GDM1 (cell line): ENCODE measurements around the gene NOMO2.
"Not testable (repeated sequence)": the region's sequence is repeated elsewhere in the genome, so short reads cannot be mapped to it uniquely, and the experiment has no call there.

Source experiments
- DNase-seq: peaks from one replicate; lab custom pipeline; 2025; lab: John Stamatoyannopoulos, UW

The NOMO2 gene

DNA sequence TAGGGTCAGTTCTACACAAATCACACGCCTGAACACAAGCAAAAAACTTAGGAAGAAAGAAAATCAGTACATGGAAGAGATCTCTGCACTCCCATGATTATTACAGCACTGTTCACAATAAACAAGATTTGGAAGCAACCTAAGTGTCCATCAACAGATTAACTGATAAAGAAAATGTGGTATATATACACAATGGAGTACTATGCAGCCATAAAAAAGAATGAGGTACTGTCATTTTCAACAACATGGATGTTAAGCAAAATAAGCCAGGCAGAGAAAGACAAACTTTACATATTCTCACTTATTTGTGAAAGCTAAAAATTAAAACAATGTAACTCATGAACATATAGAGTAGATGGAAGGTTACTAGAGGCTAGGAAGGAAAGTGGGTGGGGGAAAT lies 16.0 kb upstream of the NOMO2 start:
- not testable (repeated sequence) for DNase-seq

DNA sequence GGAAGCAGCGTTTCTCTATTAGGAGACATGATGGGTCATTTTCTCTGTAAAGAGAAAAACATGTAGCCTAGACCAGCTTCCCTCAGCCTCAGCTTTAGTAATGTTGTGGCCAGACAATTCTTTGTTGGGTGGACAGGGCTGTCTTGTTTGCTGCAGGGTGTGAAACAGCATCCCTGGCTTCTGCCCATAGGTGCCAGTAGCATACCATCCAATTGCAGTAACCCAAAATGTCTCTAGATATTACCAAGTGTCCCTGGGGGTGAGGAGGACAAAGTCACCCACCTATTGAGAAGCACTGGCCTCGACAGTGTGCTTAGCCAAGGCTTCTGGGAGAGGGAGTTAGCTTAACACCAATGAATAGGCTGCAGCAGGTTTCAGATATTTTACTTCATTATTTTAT lies 14.0 kb upstream of the NOMO2 start:
- DNase-seq = not testable (repeated sequence)

DNA sequence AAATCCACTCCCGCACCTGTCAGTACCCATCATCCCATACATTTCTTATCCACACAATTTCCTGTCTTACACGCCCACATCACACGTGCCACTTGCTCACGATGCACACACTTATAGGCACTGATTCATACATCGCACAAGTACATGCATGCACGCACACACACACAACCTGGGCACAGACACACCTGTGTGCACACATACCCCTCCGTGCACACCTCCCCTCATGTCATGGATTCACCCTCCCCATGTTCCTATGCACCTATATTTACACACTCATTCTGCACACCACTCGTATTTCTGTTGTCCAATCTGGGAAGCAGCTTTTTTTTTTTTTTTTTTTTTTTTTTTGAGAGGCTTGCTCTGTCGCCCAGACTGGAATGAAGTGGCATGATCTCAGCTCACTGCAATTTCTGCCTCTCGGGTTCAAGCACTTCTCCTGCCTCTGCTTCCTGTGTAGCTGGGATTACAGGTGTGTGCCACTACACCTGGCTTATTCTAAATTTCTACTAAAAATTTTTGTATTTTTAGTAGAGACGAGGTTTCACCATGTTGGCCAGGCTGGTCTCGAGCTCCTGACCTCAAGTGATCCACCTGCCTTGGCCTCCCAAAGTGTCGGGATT lies 13.5 kb upstream of the NOMO2 start:
- not testable (repeated sequence) for DNase-seq

DNA sequence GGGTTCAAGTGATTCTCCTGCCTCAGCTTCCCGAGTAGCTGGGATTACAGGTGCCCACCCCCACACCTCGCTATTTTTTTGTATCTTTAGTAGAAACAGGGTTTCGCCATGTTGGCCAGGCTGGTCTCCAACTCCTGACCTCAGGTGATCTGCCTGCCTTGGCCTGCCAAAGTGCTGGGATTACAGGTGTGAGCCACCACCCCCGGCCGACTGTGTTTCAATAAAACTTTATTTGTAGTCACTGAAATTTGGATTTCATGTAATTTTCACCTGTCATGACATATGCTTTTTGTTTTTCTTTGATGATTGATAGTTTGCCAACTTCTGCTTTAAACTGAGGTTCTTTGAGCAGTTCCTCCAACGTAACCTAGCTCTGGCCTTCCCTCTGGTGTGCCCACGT lies 12.0 kb upstream of the NOMO2 start:
- DNase-seq = not testable (repeated sequence)

DNA sequence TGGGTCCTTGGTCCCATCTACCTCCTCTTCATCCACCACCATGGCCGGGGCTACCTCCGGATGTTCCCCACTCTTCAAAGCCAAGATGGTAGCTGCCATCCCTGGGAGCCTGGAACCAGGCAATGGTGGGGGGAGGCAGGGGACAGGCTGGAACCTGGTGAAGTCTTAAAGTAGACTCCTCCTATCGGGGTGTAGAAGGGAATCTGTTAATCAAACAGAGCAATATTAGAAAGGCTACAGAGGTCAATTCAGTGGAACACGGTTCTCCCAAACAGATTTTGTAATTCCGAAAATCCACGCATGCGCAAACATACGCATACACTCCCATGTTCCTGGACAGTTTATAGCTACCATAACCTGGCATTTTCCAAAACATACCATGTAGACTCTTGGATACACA lies 11.1 kb upstream of the NOMO2 start:
- not testable (repeated sequence) for DNase-seq

DNA sequence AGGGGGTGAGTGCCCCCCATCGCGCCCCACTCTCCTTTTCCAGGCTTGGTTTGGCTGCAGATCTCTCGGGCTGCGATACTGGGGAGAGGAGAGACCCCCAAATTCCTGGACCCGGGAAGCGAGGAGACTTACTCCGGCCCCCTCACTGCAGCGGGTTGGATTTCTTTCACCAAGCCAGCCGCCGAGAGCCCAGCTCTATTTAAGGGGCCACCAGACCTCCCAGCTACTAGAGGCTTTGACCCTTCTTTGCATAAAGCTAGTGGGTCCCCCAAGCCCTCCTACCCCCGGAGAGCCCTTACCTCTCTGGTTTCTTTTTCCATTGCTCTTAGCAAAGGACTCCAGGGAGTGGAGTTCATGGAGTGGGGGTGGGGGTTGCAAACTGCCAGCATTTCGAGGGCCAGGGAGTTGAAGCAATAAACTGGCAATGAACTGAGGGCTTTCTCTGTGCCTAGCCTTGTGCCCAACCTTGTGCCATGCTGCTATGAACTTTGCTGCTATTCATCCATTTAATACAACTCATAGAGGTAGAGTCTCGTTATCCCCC lies 9.5 kb upstream of the NOMO2 start:
- DNase-seq = not testable (repeated sequence)

DNA sequence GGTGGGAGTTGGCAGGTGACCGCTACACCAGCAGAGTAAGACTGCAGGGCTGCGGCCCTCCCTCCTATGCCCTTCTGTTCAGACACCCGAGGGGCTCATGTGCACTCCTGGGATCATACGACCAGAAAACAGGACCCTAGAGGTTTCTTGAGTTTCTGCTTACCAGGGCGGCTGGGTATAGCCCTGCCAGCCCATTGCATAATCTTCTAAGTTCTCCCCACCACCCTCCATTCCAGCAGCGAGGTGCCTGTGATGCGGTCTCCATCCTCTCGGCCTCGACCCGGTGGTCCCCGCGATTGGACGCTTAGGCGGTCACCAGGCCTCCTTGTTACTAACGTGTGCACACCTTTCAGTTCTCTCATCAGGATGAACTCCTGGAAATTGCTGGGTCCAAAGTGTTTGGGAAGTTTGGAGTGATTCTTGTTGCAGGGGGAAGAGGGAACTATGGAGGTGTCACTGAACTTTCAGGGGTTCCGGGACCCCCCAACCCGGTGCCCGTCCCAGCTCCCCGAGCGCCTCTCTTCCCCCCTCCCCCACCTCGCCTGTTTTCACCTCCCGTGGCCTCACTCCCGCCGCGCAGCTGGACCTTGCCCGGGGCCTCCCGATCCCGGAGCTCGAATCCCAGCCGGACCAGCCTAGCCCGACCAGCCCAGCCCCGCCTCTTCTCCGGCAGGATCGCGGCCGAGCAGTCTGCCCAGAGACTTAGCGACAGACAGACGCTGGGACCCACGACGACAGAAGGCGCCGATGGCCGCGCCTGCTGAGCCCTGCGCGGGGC lies 8.8 kb upstream of the NOMO2 start:
- not testable (repeated sequence) for DNase-seq

DNA sequence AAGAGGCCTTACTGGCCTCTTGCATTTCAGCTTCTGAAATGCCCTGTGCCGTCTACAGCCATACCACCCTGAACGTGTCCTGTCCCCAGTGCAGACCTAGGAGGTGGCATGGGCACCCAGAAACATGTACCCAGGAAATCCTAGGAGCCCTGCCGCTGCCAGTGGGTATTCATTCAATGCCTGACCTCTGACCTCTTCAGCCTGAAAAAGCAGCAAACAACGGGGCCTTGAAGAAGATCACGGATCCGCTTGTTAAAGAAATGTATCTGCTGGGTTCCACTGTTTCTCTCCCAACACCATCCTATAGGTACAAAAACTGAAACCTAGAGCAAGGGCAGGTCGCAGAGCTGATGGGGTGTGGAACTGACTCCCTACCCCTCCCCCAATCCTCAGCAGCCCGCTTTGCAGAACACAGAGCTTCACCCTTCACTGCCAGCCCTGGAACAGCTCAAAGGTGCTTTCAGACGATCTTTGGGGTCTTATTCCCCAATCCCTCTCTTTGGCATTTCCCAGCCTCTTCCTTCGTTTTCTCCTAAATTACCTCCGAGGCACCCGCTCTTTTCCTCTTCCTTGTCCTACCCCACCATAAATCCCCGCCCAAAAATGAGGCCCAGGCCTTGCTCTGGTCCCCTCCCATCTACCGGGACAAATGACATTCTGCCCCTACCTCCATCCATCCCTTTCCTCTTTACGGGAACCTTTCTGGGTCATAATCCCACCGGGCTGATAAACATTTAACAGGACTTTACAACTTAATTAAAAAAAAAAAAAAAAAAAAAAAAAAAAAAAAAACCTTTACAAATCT lies 1.3 kb downstream of the NOMO2 start:
- not testable (repeated sequence) for DNase-seq

DNA sequence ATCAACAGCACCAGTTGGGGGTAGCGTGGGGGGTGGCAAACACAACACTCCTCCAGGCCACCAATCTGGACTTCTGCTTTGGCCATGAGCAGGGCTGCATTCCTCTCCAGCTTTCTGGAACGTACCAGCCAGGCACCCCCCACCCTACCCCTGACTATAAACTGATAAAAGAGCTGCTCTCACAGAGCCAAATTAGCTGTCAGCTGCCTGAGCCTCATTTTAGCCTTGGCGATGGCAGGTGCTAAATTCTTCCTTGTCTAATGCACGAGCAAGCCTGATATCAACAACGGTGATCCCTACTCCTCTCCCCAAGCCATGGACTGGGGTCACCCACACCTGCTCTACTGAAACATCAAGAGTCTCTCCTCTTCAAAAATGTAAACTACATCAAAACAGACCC lies 8.2 kb downstream of the NOMO2 start:
- DNase-seq = not testable (repeated sequence)

DNA sequence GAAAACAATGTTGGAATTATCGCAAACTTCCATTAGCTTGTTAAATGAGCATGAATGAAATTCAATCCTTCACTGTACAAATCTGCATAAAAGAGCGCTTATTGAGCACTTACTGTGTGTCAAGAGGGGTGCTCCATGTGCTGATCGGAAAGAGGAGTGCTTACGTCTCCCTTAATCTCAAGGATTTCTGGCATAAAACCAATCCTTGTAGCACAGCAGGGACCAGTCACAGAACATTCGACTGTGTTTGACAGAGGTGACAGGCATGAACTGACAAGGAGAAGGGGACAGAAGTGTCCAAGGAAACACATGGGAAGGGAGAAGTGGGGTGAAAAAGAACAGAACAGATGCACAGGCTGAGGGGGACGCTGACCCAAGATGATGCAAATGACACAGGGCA lies 14.5 kb downstream of the NOMO2 start:
- DNase-seq = not testable (repeated sequence)

DNA sequence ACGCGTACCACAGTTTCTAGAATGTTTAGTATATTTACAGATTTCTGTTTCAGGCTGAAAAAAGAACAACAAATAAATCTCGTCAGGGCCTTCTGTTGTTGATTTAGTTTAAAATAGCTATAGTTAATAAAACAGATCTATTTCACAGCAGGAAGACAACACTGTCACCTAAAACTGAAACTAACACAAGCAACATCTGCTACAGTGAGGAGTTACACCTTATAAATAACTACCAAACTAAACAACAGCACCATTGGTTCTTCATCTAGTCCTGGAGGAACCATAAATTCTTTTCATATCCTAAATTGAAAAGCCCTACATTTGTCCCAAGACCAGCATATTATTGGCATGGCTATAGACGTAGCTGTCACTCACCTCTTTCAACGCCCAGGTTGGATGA lies 15.0 kb downstream of the NOMO2 start:
- not testable (repeated sequence) for DNase-seq

DNA sequence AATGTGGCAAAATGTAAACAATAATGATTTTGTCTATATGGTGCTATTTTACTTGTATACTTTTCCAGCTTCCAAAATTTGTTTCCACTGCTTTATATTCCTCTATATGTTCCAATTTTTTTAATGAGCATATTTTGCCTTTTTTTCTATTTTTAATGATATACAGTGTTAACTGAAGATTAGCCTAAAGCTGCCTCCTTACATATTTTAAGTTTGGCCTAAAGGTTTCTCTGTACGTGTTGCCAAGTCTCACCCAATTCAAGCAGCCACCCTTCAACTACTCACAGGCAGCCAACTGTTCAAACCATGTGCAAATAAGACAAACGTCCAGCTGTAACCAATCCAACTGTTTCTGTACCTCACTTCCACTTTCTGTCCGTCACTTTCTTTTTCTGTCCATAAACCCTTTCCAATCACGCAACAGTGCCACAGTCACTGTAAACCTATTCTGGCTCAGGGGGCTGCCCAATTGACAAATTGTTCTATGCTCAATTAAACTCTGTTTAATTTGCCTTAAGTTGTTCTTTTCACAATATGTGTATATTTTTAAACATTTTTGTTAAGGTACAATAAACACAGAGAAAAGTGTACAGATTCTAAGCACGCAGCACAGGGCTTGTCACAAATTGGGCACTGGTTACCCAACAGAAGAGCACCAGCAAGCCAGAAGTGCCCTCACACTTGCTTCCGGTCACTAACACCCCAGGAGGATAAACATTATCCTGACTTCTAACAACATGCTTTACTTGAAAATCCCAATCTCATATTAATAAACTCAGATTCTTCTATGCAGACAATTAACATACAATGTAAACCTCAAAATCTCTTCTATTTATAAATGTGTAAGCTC lies 17.4 kb downstream of the NOMO2 start:
- not testable (repeated sequence) for DNase-seq

DNA sequence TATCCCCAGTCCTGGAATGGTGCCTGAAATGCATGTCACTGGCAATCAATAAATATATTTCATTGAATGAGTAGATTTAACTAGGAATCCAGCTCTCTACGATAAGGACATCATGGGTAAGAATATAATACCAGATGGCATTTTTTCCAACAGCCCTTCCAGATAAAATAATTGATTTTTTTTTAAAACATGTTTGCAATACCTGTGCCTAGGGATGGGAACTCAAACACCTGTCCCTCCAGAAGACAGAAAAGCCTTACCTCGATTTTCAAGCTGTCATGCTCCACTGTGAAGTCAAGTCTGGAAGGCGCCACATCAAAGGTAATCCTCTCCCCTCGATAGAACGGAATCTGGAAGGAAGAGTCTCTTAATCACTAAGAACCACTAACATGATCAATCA lies 20.0 kb downstream of the NOMO2 start:
- not testable (repeated sequence) for DNase-seq

DNA sequence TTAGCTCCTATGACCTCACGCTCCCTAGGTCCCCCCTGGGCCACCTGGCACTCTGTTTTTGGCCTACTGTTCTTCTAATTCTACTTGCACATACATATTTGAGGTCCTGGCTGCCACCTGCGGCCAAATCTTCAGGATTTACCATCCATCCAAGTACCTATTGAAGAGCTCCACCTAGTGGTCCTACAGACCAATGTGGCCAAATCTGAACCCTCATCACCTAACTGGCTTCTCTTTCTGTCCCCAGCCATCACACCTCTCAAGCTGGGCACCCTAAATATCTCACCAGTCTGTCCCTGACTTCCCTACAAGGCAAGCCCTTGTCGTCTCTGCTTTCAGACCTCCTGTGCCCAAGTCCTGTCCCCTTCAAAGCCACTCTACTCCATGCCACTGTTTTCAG lies 24.9 kb downstream of the NOMO2 start:
- not testable (repeated sequence) for DNase-seq

DNA sequence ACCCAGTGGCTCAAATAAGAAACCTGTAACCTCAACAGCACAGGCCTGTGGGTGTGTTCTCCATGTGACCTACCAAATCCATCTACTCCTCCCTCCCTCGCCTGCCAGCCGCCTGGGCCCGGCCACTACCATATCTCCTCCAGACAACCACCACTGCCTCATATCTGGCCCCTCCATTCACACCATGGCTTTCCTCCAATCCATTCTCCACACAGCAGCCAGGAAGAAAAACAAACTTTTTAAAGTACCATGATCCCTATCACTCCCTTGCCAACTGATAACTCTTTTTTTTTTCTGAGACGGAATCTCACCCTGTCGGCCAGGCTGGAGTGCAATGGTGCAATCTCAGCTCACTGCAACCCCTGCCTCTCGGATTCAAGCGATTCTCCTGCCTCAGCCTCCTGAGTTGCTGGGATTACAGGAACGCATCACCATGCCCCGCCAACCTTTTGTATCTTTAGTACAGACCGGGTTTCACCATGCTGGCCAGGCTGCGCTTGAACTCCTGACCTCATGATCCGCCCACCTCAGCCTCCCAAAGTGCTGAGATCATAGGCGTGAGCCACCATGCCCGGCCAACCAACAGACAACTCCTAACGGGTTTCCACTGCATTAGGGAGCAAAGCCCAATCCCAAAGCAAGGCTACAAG lies 26.3 kb downstream of the NOMO2 start:
- DNase-seq = not testable (repeated sequence)

DNA sequence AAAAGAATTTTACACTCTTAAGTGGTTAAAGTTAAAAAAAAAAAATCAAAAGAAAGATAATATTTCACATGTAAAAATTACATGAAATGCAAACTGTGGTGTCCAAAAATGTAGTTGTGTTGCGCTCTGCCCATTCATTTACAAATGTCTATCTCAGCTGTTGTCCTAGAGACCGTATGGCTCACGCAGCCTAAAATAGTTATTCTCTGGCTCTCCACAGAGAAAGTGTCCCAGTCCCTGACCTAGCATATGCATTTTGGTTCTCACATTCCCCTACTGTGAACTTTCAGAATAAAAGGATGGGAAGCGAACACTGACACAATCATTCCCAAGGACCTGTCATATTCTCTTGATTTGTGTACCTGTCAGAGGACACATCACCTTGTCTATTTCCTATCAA lies 27.6 kb downstream of the NOMO2 start:
- not testable (repeated sequence) for DNase-seq

DNA sequence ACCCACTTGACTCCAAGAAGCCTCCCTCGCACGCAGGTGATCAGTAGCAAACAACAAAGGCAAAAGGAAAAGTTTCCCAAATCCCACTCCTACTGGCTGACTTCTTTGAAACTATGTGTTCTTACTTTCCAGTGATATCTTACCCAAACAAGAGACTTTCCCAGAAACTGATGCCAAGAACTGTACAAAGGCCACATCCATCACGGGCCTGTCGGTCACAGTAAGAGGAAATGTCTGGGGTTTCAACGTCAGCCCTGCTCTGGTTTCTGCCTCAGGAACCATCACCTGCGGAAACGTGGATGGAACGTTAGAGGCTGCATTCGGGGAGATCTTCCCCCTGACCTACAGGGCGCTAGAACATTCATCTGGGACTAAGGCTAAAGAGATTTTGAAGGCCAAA lies 30.6 kb downstream of the NOMO2 start:
- DNase-seq = not testable (repeated sequence)

DNA sequence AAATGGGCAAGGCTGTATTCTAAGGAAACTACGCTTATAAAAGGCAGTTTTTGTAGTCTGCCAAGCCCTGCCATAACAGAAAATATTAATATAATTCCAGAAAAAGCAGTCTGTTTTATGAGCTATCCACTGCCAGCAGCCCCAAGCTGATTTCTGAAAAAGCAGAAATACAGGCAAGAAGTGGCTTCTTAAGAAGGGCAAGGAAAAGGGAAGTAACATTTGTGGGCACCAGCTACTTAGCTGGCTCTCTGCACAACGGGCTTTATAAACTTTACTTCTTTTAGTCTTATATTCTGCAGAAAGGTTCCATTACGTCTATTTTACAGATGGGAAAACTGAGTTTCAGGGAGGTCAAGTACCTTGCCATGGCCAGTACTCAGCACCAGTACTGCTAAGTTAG lies 31.6 kb downstream of the NOMO2 start:
- DNase-seq = not testable (repeated sequence)

DNA sequence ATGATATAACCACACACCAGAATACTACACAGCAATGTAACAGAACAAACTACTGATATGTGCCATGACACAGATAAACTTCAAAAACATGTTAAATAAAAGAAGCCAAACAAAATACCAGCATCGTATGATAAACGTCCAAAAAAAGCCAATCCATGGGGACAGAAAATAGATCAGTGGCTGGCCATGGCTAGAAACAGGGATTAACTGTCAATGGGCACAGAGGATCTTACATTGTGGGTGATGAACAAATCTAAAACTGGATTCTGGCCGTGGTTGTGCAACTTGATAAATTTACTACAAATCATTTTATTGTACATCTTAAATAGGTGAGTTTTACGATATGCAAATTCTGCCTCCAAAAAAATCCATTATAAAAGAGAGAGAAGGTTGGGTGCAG lies 35.4 kb downstream of the NOMO2 start:
- not testable (repeated sequence) for DNase-seq

DNA sequence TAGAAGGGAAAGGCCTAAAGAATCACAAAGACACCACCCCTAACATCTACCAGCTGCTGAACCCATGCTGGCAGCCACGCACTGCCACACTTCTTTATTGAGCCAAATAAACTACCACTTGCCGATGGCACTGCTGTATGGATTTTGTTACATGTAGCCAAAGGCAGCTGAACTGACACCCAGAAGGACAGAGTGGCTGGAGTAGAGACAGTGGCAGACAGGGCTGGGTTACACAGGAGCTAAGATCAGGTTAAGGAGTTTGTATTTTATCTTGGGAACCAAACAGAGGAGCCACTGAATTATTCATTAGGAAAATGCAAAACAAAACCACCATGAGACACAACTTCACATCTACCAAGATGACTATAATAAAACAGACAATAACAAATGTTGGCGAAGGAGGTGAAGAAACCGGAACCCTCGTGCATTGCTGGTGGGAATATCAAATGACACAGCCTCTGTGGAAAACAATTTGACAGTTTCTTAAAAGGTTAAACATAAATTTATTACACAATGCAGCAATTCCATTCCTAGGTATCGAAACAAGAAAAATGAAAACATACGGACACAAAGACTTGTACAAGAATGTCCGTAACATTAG lies 35.9 kb downstream of the NOMO2 start:
- not testable (repeated sequence) for DNase-seq

DNA sequence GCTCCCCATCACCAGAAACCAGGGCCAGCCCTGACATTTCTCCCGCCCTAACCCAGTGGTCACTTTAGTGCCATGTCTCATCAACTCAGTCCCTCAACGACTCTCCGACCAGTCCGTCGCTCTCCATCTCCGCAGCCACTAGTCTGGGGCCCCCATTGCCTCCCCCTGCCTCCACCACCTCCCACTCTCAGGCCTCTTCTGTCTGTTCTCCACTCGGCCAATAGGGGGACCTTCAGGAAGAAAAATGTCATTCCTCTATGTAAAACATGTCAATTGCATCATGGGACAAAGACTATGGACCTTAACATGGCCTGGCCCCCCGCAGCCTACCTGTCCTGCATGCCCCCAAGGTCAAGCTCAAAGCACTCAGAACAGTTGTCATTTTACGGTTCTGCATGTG lies 39.3 kb downstream of the NOMO2 start:
- not testable (repeated sequence) for DNase-seq
